GM18951 (cell line): ENCODE data around the gene ERCC6L.

Experiments
- POLR2A ChIP-seq: IDR thresholded peaks from 4 replicates; pipeline ENCODE4 v1.6.1; 2011; ENCODE audit warnings: mild to moderate bottlenecking; ENCODE audit not compliant: insufficient read length, insufficient read depth; ENCODE audit errors: extremely low read depth
- in situ Hi-C: fragments of 300-500 bp; cut with MboI; formaldehyde crosslinking; loops from one replicate; pipeline ENCODE4 v1.12.0; 2022; ENCODE audit warnings: low sequenced_read_pairs, mixed read lengths, inconsistent platforms; ENCODE audit not compliant: unreplicated experiment

The ERCC6L gene

DNA sequence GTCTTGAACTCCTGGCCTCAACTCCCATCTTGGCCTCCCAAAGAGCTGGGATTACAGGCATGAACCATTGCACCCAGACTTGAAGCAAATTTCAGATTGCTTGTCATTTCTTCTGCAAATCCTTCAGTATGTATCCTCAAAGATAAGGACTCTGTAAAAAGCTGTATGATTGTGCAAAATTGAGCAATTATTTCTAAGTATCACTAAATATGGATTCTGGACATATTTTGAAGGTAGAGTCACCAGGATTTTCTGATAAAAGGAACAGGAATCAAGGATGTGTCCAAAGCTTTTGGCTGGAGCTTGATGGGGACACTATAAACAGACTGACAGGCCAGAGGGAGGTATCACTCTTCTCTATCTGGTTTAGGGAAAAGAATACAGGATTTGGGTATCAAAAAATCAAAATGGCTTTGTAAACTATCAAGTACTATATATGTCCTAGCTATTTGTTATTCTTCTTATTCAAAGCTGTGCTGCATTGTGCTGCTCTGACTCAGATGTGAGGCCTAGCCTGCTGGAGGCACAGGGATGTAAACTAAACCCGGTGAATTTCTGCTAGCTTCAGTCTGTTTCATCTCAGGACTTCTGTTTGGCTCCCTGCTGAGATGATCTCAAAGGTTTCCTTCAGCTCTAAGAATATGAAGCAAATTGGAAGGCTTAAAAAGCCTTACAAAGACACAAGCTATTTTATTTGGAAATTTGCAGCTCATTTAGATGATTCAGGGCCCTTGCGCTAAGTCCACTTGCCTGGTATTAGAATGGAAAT, 30.0 kb upstream of the ERCC6L start:
- no peak for TF ChIP-seq POLR2A
- in situ Hi-C loops: no loop called here

DNA sequence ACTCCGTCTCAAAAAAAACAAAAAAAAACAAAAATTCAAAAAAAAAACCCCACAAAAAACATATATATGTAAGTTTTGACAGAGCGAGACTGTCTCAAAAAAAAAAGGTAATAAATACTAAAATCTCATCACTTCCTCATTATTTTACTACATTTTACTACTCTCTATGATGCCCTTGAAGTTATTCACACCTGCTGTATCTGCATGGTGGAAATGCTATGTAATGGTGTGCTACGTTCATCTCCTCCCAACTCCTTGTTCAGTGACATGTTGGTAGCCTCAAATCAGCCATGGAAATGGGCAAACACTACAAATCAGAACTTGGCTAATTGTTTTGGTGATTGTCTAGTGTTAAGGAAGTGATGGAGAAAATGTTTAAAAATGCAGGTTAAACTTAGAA, 26.4 kb upstream of the ERCC6L start:
- TF ChIP-seq POLR2A: no peak
- in situ Hi-C loops: no loop called here

DNA sequence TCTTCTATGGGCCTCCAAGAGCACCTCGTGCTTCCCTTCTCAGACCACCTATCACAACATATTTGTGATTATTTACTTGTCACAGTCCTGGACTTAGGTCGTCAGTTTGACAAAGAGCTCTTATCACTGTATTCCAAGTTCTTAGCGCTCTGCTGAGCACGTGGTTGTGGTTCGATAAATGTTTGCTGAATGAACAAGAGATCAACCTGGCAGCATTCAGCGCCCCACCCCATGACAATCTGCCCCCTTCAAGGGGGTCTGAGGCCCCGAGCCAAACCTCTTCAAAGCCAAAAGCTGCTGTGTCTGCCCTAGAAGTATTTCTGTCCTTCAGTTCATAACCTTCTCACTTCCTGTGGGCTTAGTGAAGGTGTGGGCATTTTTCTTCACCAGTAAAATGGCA, 23.2 kb upstream of the ERCC6L start:
- in situ Hi-C loops: no loop called here
- TF ChIP-seq POLR2A: no peak

DNA sequence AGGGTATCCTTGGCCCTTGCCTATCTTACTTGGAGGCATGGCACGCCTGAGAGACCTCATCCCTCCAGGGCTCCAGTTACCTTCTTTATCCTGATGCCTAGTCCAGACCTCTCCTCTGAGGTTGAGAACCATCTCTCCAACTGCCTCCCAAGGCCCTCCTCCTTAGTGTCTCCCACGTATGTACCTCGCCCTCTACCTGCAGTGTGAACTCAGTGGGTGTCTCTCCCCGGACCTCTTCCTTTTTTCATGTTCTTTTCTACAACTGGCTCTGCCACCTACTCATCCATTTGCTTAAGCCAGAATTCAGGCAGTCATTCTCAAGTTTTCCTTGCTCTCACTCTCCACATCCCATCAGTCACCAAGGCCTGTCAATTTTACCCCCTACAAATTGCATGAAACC, 21.6 kb upstream of the ERCC6L start:
- TF ChIP-seq POLR2A: no peak
- in situ Hi-C loops: no loop called here

DNA sequence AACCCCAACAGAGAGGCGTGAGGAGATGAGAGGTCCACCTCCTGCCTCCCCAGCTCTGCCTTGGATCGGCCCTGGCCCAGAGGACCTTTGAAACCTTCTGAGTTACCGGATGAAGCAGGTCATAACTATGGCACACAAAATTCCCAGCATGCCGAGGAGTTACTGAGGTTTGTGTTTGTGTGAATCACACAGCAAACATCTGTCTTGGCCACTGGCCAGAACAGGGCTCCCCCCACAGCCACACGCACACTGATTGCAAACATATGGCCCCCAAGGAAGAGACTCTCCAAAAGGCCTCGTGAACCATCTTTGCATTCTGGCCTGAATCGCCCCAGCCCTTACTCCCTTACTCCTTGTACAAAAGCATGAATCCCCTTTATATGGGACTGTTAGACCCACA, 19.3 kb upstream of the ERCC6L start:
- TF ChIP-seq POLR2A: no peak
- in situ Hi-C loops: no loop called here

DNA sequence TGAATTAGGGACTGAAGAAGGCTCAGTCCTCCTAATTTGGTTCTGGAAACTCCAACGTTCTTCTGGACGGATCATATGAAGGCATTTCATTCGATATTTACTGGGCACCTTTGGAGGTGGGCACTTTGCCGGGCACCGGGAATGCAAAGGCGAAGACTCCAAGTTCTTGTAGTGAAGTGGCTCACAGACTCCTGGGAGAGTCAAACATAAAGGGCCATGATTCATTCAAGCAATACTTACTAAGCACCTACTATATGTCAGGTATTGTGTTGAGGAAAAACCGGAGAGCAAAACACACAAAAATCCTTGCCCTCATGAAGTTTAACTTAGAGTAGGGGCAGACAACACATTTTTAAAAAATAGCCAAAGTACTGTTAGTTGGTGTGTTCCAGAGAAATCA, 17.0 kb upstream of the ERCC6L start:
- in situ Hi-C loops: no loop called here
- no peak for TF ChIP-seq POLR2A

DNA sequence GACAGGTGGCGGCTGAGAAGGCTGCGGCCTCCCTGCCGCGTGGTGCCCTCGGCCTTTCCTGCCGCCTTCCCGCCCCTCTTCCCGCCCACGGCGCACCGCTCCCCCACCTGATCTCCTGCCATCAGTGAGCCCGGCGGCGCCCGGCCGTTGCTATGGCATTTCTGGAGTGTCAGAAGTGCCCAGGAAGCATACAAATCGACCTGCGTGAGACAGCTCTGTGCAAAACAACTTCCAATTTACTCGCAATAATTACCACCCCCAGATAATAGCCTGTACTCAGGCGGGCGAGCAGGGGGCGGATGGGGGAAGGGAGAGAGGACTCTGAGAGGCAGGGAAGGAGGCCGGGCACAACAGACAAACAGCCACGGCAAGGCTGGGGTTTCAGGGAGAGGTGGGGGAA, 16.6 kb upstream of the ERCC6L start:
- in situ Hi-C loops: no loop called here

DNA sequence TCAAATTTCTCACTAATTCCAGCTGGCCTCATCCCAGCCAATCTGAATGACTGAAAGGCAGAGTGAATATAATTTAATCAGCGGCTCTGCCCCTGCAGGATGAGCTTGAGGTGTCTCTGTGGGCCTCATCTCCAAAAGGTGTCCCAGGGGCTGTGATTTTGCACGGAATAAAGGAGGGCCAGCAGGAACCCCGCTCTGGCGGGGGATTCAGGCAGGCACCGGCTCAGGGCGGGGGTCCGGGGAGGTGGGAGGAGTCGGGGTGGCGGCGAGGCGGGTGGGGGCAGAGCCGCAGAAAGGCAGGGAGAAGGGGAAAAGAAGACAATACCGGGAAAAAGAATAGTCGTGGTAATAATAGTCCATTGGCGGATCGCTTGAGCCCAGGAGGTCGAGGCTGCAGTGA, 16.0 kb upstream of the ERCC6L start:
- in situ Hi-C loops: no loop called here
- TF ChIP-seq POLR2A: no peak

More for the DNA sequence above, 16.6 kb upstream of the ERCC6L start:
- no peak for TF ChIP-seq POLR2A

DNA sequence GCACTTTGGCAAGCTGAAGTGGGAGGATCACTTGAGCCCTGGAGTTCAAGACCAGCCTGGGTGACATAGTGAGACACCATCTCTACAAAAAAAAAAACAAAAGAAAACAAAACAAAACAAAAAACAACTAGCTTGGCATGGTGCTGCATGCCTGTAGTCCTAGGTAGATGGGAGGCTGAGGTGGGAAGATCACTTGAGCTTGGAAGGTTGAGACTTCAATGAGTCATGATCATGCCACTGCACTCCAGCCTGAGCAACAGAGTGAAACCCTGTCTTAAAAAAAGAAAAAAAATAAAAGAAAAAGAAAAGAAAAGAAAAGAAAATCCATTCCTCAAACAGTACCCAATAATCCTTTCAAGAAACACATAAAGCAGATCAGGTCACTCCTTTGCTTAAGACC, 14.9 kb upstream of the ERCC6L start:
- in situ Hi-C loops: no loop called here
- TF ChIP-seq POLR2A: no peak

DNA sequence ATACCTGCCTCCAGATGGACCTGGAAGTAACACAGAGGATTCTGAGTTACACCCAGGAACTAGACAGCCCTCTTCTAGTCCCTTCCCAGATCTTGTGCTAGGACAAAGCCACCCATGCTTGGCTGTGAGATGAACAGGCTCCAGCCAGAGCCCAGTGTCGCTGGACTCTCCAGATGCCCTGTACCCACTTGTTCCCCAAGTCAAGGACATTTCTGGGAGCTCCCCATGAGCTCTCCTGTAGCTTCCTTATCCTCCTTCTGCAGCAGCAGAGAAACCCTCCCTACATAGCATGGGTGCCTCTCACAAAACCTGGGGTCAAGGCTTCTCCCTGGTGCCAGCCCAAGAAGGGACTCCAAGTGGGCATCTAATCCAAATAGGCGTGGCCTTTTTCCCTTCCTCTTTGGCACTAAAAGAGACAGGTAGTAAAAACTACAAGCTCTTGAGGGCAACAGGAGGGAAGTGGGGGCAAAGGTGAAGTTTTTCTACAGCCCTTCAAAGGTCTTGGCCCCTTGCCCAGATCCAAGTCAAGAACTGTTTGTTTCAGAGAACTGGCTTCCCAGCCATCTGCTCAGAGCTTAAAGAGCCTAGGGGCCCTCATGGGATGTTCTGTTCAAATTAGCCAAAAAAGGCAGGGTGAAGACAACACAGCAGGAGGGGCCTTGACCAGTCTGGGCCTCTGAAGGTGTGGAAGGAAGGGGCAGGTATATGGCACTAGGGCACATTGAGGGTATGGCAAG, 8.5 kb upstream of the ERCC6L start:
- TF ChIP-seq POLR2A: no peak
- in situ Hi-C loops: no loop called here

DNA sequence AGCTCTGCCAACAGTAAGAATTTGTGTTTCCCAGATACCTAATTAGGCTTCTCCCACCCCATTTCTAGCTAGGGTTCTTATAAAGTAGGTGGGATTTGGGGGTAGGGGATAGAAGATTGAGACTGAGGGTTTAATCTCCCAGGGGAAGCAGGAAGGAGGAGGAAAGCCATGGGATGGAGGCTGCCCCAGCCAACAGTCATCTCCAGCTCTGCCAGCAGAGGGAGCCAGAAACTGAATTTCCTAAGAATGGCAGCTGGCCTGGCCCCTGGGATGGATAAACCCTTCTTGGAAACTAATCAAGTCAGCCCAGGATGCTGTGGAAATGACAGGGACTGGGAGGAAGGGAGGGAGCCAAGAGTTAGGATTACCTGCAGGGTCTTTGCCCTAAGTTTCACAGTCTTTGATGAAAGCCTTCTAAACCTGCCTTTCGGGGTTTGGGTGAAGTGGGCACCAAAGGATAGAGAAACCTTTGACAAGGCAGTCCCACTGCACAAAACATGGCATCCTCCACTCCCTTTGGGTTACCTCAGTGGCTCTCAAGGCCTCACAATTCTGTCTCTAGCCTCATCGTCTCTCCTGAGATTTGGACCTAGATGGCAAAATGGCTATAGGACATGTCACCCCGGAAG, 6.7 kb upstream of the ERCC6L start:
- in situ Hi-C loops: no loop called here

DNA sequence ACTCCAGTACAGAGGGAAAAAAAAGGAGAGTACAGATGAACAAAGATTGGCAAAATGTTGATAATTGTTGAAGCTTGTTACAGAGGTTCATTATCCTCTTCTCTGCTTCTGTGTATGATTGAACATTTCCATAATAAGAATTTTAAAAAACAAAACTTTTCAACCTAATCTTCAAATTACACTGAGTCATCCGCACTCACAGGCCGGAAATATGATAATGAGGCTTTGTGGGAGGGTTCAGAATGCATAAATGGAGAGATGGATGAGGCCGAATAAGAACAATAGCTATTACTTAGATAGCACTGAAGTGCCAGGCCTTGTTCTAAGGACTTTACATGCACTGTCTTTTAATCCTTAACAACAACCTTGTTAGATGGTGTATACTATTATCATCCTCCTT, 4.6 kb upstream of the ERCC6L start:
- in situ Hi-C loops: no loop called here

More for the DNA sequence above, 6.7 kb upstream of the ERCC6L start:
- TF ChIP-seq POLR2A: no peak

DNA sequence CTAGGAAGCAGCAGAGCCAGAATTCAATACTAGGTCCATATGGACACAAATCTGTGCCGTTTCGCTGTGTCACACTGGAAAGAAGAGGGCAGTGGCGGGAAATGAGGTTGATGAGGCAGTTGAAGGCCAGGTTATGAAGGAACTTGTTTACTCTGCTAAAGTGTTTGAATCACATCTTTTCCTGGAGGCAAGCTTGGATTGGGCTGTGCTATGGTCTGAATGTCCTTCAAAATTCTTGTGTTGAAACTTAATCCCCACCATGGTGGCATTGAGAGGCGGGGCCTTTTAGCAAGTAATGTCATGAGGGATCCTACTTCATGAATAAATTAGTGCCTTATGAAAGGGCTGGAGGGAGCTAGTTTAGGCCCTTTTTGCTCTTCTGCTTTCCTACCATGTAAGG, 2.1 kb upstream of the ERCC6L start:
- no peak for TF ChIP-seq POLR2A
- in situ Hi-C loops: no loop called here

More for the DNA sequence above, 4.6 kb upstream of the ERCC6L start:
- no peak for TF ChIP-seq POLR2A

DNA sequence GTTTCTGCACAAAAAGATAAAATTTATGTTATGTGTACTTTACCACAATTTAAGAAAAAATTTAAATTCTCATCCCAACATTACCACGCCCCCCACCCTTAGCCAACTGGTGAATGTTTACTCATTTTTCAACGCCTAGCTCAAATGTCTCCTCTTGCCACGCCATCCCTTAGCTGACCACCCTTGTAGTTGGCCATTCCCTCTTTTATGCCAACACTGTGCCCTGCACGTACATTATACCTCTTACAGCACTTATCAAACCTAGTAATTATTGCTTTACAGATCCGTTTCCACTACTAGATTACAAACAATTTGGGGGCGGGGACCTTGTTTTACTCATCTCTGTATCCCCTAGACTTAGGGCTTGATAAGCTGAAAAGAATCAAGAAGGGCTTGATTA, 644 bp downstream of the ERCC6L start:
- no peak for TF ChIP-seq POLR2A
- in situ Hi-C loops: no loop called here
